HEK293 (cell line): ENCODE measurements around the gene ST7.
A peak's percentile ranks its signal among the peaks of the same experiment; 100 is the strongest.

Source experiments
- CTCF ChIP-seq: fragments of 450-650 bp; formaldehyde crosslinking; IDR thresholded peaks from 2 replicates; pipeline ENCODE4 v1.5.1; 2016; ENCODE audit warnings: missing biosample characterization, missing genetic modification characterization
- YY1 ChIP-seq: fragments of 450-650 bp; formaldehyde crosslinking; IDR thresholded peaks from 2 replicates; pipeline ENCODE4 v1.5.1; 2018; ENCODE audit warnings: missing biosample characterization, missing genetic modification characterization
- ZBTB21 ChIP-seq: fragments of 450-650 bp; formaldehyde crosslinking; IDR thresholded peaks from 2 replicates; pipeline ENCODE4 v1.5.1; 2017; ENCODE audit warnings: missing biosample characterization, missing genetic modification characterization
- ZNF37A ChIP-seq: fragments of 450-650 bp; IDR thresholded peaks from 2 replicates; pipeline ENCODE4 v1.5.1; 2018; ENCODE audit warnings: missing biosample characterization, missing genetic modification characterization
- ZNF404 ChIP-seq: fragments of 450-650 bp; formaldehyde crosslinking; IDR thresholded peaks from 2 replicates; pipeline ENCODE4 v1.5.1; 2017; ENCODE audit warnings: missing biosample characterization, missing genetic modification characterization
- TF ChIP-seq, protein P1 (sequence below): fragments of 450-650 bp; formaldehyde crosslinking; IDR thresholded peaks from 2 replicates; pipeline ENCODE4 v1.5.1; 2016; ENCODE audit warnings: missing biosample characterization, missing genetic modification characterization

DNA sequence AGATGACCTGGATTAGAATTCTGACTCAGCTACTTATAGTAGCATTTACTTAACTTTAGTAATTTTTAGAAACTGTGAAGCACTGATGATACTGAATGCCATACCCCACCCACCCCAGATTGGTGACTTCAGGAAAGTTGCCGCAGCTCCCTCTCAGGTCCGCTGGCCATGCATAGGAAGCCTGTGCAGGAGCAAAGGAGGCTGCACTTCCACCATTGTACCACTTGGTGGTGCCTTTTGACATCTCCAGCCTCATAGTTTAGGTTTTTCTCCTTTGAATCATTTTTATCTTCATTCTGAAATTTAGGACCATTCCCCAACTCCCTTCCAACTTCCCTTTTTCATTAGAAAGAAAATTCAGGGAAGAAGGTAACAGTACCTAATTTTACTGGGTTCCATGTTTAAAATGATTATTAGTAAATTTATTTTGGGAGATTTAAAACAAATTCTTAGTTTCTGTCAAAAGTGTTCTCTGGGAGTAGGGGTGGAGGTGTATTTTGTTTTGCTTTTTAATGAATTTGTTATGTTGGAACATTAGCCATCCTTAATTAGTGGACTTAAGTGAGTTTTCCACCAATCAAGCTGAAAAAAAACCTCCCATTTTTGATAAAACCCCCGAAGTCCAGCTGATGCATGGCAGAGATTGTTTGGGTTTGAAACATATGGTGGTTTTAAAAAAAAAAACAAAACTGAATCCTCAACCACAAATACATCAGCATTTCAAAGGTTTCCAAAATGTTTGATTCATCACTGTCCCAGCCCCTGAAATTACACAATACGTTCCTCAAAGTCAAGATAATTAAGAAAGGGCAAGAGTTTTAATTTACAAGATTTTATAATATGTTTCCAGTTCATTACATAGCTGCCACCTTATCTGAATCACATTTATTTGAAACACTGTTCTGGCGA lies 259.9 kb downstream of the ST7 start:
- TF ChIP-seq CTCF (tag by site-specific recombination): peak; percentile 70
- TF ChIP-seq ZNF404 (tag by site-specific recombination): no peak
- TF ChIP-seq YY1 (tag by site-specific recombination): no peak
- no peak for TF ChIP-seq ZNF37A (tag by site-specific recombination)
- TF ChIP-seq ZBTB21 (tag by site-specific recombination): no peak
- TF ChIP-seq, protein P1, sequence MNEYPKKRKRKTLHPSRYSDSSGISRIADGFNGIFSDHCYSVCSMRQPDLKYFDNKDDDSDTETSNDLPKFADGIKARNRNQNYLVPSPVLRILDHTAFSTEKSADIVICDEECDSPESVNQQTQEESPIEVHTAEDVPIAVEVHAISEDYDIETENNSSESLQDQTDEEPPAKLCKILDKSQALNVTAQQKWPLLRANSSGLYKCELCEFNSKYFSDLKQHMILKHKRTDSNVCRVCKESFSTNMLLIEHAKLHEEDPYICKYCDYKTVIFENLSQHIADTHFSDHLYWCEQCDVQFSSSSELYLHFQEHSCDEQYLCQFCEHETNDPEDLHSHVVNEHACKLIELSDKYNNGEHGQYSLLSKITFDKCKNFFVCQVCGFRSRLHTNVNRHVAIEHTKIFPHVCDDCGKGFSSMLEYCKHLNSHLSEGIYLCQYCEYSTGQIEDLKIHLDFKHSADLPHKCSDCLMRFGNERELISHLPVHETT (tag by site-specific recombination): no peak
